ENCODE data around the gene POM121L12. TPM values are rescaled to one million over a fixed set of nuclear protein-coding genes. Genes with fewer than 3 reads are reported as not detected.

The POM121L12 gene
- total RNA-seq, 1 experiment from 2014 or later, result not detected

DNA sequence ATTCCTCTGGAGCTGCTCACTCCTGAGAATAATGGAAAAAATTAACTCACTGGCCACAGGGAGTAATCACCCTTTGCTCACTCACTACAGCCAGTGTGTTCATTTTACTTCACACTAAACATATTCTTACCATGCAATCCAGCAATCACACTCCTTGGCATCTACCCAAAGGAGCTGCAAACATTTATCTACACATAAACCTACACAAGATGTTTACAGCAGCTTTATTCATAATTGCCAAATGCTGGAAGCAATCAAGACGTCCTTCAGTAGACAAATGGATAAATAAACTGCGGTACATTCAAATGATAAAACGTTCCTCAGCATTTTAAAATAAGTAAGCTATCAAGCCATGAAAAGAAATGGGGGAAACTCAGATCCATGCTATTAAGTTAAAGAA lies 34.2 kb upstream of the POM121L12 start:
- Histone ChIP-seq H2BK12ac (ENCODE audit: insufficient read length, low read depth, low read length) (no peak overlapping the region), H2BK5ac (ENCODE audit: insufficient read length, low read length) (no peak overlapping the region), H3K79me1 (ENCODE audit: insufficient read depth, low read depth, low read length, poor library complexity, severe bottlenecking) (no peaks in the 10 kb centered on the region), H3K79me2 (ENCODE audit: insufficient read depth, low read length) (no peaks in the 10 kb centered on the region), H3K27ac (ENCODE audit: insufficient read length, low read depth, low read length) (no peak overlapping the region), H4K91ac (ENCODE audit: insufficient read length, low read depth, low read length) (no peak overlapping the region), H3K4me1 (ENCODE audit: insufficient read depth, low read length) (no peaks in the 10 kb centered on the region), H3K4ac (ENCODE audit: low read depth, low read length) (no peak overlapping the region), H2BK20ac (ENCODE audit: low read depth, low read length, poor library complexity, severe bottlenecking) (no peak overlapping the region), H2AFZ (ENCODE audit: low read length) (no peak overlapping the region), H3K23me2 (ENCODE audit: insufficient read length, low read depth, low read length, poor library complexity, severe bottlenecking) (no peaks in the 10 kb centered on the region), H4K20me1 (ENCODE audit: control insufficient read depth, insufficient read depth, insufficient read length) (no peaks in the 10 kb centered on the region), H3K4me2 (ENCODE audit: insufficient read depth, insufficient read length, low read length) (no peak overlapping the region), H3K9me3 (ENCODE audit: control insufficient read depth, low read depth, low read length) (no peaks in the 10 kb centered on the region), H3K23ac (ENCODE audit: insufficient read length, low read depth, low read length) (no peak overlapping the region), H3T11ph (ENCODE audit: low read length) (no peak overlapping the region), H4K8ac (replicated peaks; ENCODE audit: insufficient read length, low read depth, low read length) (no peak overlapping the region), H2BK120ac (ENCODE audit: low read depth, low read length, poor library complexity, severe bottlenecking) (no peak overlapping the region), H3K56ac (ENCODE audit: insufficient read length, low read depth, low read length) (no peak overlapping the region), H3K18ac (ENCODE audit: insufficient read length, low read depth, low read length) (no peak overlapping the region), H2AK5ac (ENCODE audit: insufficient read length, low read length) (no peak overlapping the region), H3K9ac (ENCODE audit: extremely low read depth, insufficient read length, low read length) (no peak overlapping the region), H2BK15ac (ENCODE audit: low read depth, low read length) (no peak overlapping the region), H3K27me3 (ENCODE audit: insufficient read depth, low read length) (no peaks in the 10 kb centered on the region), H3K14ac (ENCODE audit: insufficient read depth, low read length) (no peak overlapping the region), H4K5ac (ENCODE audit: insufficient read length, low read depth, low read length) (no peak overlapping the region)
- no peaks in the 10 kb centered on the region for H3K4me1 Mint-ChIP-seq
- H3K9me3 Mint-ChIP-seq, result peaks cover 10% of the 10 kb centered on the region in 2 experiments
- H3K4me3 Mint-ChIP-seq, result no peak overlapping the region
- no peak overlapping the region for H3K27ac Mint-ChIP-seq
- no peak for DNase-seq
- TF ChIP-seq, protein P1, sequence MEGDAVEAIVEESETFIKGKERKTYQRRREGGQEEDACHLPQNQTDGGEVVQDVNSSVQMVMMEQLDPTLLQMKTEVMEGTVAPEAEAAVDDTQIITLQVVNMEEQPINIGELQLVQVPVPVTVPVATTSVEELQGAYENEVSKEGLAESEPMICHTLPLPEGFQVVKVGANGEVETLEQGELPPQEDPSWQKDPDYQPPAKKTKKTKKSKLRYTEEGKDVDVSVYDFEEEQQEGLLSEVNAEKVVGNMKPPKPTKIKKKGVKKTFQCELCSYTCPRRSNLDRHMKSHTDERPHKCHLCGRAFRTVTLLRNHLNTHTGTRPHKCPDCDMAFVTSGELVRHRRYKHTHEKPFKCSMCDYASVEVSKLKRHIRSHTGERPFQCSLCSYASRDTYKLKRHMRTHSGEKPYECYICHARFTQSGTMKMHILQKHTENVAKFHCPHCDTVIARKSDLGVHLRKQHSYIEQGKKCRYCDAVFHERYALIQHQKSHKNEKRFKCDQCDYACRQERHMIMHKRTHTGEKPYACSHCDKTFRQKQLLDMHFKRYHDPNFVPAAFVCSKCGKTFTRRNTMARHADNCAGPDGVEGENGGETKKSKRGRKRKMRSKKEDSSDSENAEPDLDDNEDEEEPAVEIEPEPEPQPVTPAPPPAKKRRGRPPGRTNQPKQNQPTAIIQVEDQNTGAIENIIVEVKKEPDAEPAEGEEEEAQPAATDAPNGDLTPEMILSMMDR (conservative IDR thresholded peaks at IDR 0.05), result no peak
- no peaks in the 10 kb centered on the region for H3K27me3 Mint-ChIP-seq (ENCODE audit: low read depth)
- H3K36me3 Mint-ChIP-seq (ENCODE audit: insufficient read depth in 1 of 3, low read depth in 3 of 3), result peaks cover 0 to 16% (median 3%) of the 10 kb centered on the region in 3 experiments; a peak in 5 of 7 replicates
- no CpG with 5 or more reads among the region's 3 CpGs for WGBS (ENCODE audit: extremely low coverage, insufficient read length, low lambda C conversion rate)

All from H9 (cell line).